ENCODE results near the gene C11orf86. TPM values are rescaled to one million over a fixed set of nuclear protein-coding genes. Genes with fewer than 3 reads are reported as not detected.
"Not testable (repeated sequence)": the region's sequence is repeated elsewhere in the genome, so short reads cannot be mapped to it uniquely, and the experiment has no call there.

The C11orf86 gene
- total RNA-seq, 4 donors from 2014 or later, result 81.7 to 439 (median 153) TPM

GRCh38 chr11:66958956-66959274 lies 16.2 kb upstream of the C11orf86 start:
- Histone ChIP-seq H3K27ac (peak overlapping the region in 3 of 4 donors; percentile 15 to 60 (median 32)), H3K4me3 (peak overlapping the region in 3 of 4 donors; percentile 53 to 76 (median 63))
- TF ChIP-seq, protein P1, sequence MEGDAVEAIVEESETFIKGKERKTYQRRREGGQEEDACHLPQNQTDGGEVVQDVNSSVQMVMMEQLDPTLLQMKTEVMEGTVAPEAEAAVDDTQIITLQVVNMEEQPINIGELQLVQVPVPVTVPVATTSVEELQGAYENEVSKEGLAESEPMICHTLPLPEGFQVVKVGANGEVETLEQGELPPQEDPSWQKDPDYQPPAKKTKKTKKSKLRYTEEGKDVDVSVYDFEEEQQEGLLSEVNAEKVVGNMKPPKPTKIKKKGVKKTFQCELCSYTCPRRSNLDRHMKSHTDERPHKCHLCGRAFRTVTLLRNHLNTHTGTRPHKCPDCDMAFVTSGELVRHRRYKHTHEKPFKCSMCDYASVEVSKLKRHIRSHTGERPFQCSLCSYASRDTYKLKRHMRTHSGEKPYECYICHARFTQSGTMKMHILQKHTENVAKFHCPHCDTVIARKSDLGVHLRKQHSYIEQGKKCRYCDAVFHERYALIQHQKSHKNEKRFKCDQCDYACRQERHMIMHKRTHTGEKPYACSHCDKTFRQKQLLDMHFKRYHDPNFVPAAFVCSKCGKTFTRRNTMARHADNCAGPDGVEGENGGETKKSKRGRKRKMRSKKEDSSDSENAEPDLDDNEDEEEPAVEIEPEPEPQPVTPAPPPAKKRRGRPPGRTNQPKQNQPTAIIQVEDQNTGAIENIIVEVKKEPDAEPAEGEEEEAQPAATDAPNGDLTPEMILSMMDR (IDR thresholded peaks at IDR 0.05), result no peak
- no peak for TF ChIP-seq POLR2A (IDR thresholded peaks at IDR 0.05)

GRCh38 chr11:66961691-66962213 lies 13.4 kb upstream of the C11orf86 start:
- not testable (repeated sequence) for H3K36me3 ChIP-seq, H3K27me3 ChIP-seq, H3K4me3 ChIP-seq, H3K9me3 ChIP-seq, H3K27ac ChIP-seq, DNase-seq
- peaks cover 0 to 20% (median 6%) of the 10 kb centered on the region in 4 donors for H3K4me1 ChIP-seq

More at GRCh38 chr11:66958956-66959274, 16.2 kb upstream of the C11orf86 start:
- Histone ChIP-seq H3K9me3 (no peaks in the 10 kb centered on the region), H3K36me3 (no peaks in the 10 kb centered on the region), H3K4me1 (peaks cover 0 to 12% (median 6%) of the 10 kb centered on the region in 4 donors), H3K27me3 (no peaks in the 10 kb centered on the region)
- DNase-seq, result no peak

DNA sequence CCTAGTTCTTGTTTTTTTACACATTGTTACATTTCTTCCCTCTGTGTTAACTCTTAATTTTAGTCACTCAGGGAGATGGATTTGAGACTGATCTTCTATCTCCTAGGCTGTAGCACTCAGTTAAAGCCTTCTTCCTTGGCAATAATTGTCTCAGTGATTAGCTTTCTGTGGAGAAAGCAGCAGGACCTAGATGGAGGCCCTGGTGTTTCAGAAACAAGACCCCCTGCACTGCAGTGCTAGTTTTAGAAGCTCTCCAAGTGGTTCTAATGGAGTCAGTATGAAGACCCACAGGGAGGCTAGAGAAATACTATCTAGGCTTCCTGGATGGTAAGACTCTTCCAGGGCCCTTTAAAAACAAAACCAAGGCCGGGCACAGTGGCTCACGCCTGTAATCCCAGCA lies 12.9 kb upstream of the C11orf86 start:
- TF ChIP-seq, protein P1 (IDR thresholded peaks at IDR 0.05), result no peak
- no peak for TF ChIP-seq POLR2A (IDR thresholded peaks at IDR 0.05)
- Histone ChIP-seq H3K27me3 (no peaks in the 10 kb centered on the region), H3K9me3 (no peaks in the 10 kb centered on the region), H3K36me3 (no peaks in the 10 kb centered on the region), H3K4me1 (peaks cover 0 to 20% (median 7%) of the 10 kb centered on the region in 4 donors), H3K4me3 (no peak overlapping the region), H3K27ac (no peak overlapping the region)
- no peak for DNase-seq

DNA sequence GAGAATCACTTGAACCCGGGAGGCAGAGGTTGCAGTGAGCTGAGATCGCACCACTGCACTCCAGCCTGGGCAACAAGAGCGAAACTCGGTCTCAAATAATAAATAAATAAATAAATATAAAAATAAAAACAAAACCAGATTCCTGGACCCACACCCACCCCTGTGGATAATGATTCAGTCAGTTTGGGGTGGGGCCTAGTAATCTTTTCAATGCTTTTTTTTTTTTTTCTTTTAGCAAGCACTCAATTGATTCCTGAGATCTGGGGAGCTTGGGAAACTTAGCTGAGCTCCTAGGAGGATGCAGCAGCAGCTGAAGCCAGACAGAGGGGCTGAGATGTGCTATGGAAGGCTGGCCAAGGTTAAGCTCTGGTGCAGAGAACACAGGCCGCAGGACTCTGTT lies 12.3 kb upstream of the C11orf86 start:
- peaks cover 0 to 22% (median 5%) of the 10 kb centered on the region in 4 donors for H3K4me1 ChIP-seq
- H3K27ac ChIP-seq, result no peak overlapping the region
- H3K36me3 ChIP-seq, result no peaks in the 10 kb centered on the region
- H3K4me3 ChIP-seq, result no peak overlapping the region
- TF ChIP-seq, protein P1 (IDR thresholded peaks at IDR 0.05), result no peak
- TF ChIP-seq POLR2A (IDR thresholded peaks at IDR 0.05), result no peak
- no peak for DNase-seq
- no peaks in the 10 kb centered on the region for H3K9me3 ChIP-seq
- H3K27me3 ChIP-seq, result no peaks in the 10 kb centered on the region

DNA sequence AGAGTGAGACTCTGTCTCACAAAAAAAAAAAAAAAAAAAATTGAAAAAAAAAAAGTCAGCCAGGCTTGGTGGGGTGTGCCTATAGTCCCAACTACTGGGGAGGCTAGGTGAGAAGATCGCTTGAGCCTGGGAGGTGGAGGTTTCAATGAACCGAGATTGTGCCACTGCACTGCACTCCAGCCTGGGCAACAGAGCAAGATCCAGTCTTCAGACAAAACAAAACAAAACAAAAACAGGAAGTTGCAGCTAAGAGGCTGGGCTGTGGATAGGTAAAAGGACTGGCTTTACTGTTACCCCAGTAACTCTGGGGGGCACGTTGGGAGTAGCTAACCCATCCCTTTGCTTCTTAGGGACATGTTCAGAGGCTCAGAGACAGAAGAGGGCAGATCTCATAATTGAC lies 10.6 kb upstream of the C11orf86 start:
- Histone ChIP-seq H3K27me3 (no peaks in the 10 kb centered on the region), H3K36me3 (no peaks in the 10 kb centered on the region), H3K9me3 (no peaks in the 10 kb centered on the region), H3K4me3 (no peak overlapping the region), H3K27ac (no peak overlapping the region), H3K4me1 (peaks cover 0 to 15% (median 1%) of the 10 kb centered on the region in 4 donors)
- TF ChIP-seq, protein P1 (IDR thresholded peaks at IDR 0.05), result no peak
- no peak for TF ChIP-seq POLR2A (IDR thresholded peaks at IDR 0.05)
- no peak for DNase-seq

DNA sequence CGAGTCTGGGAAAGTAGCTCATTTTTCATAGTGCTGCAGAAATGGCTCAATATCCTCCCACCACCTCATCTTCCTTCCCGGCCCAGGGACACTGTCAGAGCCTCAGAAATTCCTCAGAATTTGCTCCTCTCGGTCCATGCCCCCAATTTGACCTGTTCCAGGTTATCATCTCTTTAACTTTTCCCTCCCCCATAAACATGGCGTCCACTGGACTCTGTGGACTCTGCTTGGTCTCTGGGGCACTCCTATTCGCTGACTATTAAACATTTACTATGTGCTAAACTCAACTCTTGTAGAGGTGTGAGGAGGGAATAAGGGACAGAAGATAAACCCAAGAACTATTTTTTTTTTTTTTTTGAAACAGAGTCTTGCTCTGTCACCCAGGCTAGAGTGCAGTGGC lies 8.8 kb upstream of the C11orf86 start:
- Histone ChIP-seq H3K27me3 (no peaks in the 10 kb centered on the region), H3K27ac (peak overlapping the region in 2 of 4 donors; percentile 64 to 85), H3K36me3 (no peaks in the 10 kb centered on the region), H3K4me1 (peaks cover 0 to 25% (median 4%) of the 10 kb centered on the region in 4 donors), H3K4me3 (no peak overlapping the region), H3K9me3 (no peaks in the 10 kb centered on the region)
- TF ChIP-seq, protein P1 (IDR thresholded peaks at IDR 0.05), result no peak
- no peak for TF ChIP-seq POLR2A (IDR thresholded peaks at IDR 0.05)
- peak in 1 of 3 donors; percentile 56 for DNase-seq
